Keratinocyte (primary cell): ENCODE results near the gene SLC25A21.
"Not testable (repeated sequence)": the region's sequence is repeated elsewhere in the genome, so short reads cannot be mapped to it uniquely, and the experiment has no call there.

ENCODE experiments used
- CTCF ChIP-seq, 3 experiments: IDR thresholded peaks in 1 of 3; conservative IDR thresholded peaks in 1 of 3; optimal IDR thresholded peaks in 1 of 3; 2 replicates in 2 of 3; 3 replicates in 1 of 3; pipeline versions ENCODE3 to v1.5.1; 2011; ENCODE audit warnings: low read length in 3 of 3, mild to moderate bottlenecking in 3 of 3, moderate library complexity in 2 of 3, control low read depth in 1 of 3, inconsistent platforms in 1 of 3; ENCODE audit not compliant: insufficient read depth in 2 of 3; ENCODE audit errors: extremely low read depth in 1 of 3
- EZH2 ChIP-seq: IDR thresholded peaks from one replicate; pipeline ENCODE4 v1.6.1; 2012; ENCODE audit warnings: inconsistent platforms, mild to moderate bottlenecking, low read length, moderate library complexity

GRCh38 chr14:36980413-36980812, 192.0 kb downstream of the SLC25A21 start:
- TF ChIP-seq CTCF (optimal IDR thresholded peaks at IDR 0.05 in 1 of 3, IDR thresholded peaks at IDR 0.05 in 1 of 3, conservative IDR thresholded peaks at IDR 0.05 in 1 of 3; ENCODE audit: extremely low read depth in 1 of 3, insufficient read depth in 2 of 3, low read length in 3 of 3); EZH2: not testable (repeated sequence)
